GM19372 (cell line): Measurements from ENCODE around the gene ZNF532.

Experiments used
- ATAC-seq: cut with Tn5 transposase; IDR thresholded peaks from one replicate; pipeline ENCODE4 v1.9.1; 2021; ENCODE audit warnings: mild to moderate bottlenecking, low read depth, moderate library complexity; ENCODE audit not compliant: unreplicated experiment

The ZNF532 gene

GRCh38 chr18:58970943-58971790, 106.5 kb downstream of the ZNF532 start:
- ATAC-seq, result peak; percentile 78

- ATAC-seq, result no peak
Observed at GRCh38 chr18:58975296-58975695, 110.6 kb downstream of the ZNF532 start.

DNA sequence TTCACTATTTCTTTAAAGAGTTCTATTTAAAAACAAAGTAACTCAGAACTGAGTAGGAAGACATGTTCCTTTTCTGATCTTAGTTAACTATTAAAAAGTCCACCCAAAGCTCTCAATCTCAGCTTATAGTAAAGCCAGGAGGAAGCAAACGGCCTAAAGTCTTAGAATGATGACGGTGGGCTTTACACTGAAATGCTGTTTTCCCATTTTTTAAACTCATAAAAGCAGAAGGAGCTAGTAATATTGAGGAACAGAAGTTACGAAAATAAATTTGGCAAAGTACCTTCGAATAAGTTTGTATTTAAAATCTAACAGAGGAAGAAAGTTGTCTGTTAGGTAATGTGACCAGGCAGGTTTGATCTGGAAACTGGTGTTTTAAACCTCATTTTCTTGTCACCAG, 111.1 kb downstream of the ZNF532 start:
- ATAC-seq, result no peak

GRCh38 chr18:58977223-58977622, 112.5 kb downstream of the ZNF532 start:
- no peak for ATAC-seq

DNA sequence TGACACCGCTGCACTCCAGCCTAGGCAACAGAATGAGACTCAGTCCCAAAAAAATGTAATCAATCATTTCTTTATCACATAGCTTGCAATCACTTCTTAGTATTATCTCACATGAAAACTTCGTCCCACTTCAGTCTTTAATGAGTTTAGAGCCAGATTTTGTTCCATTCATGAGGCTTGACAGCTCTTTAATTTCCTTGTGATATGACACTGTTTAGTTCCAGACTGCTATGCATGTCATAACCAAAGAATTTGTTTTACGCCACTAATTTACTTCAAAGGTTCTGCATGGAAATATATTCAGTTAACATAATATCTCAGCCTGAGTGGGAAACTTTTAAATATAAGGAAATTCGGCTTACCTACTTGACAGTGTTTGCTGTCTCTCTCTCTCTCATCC, 113.1 kb downstream of the ZNF532 start:
- ATAC-seq, result no peak

- ATAC-seq, result no peak
Observed at GRCh38 chr18:58978916-58979315, 114.2 kb downstream of the ZNF532 start.

GRCh38 chr18:58979615-58980014, 114.9 kb downstream of the ZNF532 start:
- no peak for ATAC-seq

- ATAC-seq, result no peak
Observed at GRCh38 chr18:58980991-58981390, 116.3 kb downstream of the ZNF532 start.

DNA sequence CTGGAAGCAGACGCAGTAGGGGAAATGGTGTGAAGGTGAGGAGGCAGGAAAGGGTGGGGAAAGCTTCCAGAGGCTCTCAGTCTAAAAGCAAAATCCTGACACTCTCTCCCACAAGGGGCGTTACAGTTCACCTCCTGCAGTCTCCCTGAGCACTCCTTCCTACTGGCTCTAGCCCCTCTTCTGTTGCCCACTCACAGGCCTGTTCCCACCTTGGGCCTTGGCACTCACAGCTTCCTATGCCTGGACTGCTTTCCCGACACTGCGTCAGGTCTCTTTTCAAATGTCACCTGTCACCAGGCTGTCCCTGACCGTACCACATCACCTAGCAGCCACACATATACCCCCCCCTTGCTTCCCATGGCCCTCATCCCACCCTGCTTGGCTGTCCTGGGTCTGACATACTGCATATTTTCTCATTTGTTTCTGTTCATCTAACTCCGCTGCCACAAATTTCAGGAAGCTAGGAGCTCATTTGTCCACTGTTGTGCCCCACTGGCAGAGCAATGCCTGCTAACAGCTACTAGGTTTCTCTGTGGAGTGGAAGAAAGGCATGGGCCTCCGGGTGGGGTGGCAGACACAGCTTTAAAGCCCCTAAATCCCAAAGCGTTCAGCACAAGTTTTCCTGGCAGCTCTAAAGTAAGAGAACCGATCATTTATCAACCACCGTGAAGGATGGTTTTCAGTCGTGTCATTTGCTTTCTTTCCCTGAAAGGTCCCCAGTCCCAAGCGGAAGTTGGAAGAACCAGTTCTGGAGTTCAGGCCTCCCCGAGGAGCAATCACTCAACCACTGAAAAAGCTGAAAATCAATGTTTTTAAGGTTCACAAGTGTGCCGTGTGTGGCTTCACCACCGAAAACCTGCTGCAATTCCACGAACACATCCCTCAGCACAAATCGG, 118.8 kb downstream of the ZNF532 start:
- ATAC-seq, result no peak

- no peak for ATAC-seq
Observed at GRCh38 chr18:58988600-58988999, 123.9 kb downstream of the ZNF532 start.

DNA sequence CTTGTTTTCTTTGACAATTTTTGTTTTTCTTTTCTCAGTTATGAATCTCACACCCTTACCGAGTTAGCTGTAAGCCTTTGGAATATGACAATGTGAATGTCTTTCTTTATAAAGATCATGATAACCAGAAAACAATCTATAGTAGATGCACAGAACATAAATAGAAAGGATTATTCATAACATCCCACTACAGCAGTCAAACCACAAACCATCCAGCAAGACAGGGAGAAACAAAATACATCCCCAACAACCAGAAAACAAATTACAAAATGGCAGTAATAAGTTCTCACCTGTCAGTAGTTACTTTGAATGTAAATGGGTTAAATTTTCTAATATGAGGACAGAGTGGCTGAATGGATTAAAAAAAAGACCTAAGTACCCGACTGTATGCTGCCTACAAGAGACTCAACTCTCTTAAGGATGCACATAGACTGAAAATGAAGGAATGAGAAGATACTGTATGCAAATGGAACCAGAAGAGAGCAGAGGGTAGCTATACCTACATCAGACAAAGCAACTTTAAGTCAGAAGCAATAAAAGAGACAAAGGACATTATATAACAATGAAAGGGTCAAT, 124.6 kb downstream of the ZNF532 start:
- no peak for ATAC-seq

- ATAC-seq, result no peak
Observed at GRCh38 chr18:58990720-58991119, 126.0 kb downstream of the ZNF532 start.

- peak; percentile 67 for ATAC-seq
Observed at GRCh38 chr18:58991167-58991798, 126.6 kb downstream of the ZNF532 start.

- no peak for ATAC-seq
Observed at GRCh38 chr18:58992301-58993231, 127.9 kb downstream of the ZNF532 start.

DNA sequence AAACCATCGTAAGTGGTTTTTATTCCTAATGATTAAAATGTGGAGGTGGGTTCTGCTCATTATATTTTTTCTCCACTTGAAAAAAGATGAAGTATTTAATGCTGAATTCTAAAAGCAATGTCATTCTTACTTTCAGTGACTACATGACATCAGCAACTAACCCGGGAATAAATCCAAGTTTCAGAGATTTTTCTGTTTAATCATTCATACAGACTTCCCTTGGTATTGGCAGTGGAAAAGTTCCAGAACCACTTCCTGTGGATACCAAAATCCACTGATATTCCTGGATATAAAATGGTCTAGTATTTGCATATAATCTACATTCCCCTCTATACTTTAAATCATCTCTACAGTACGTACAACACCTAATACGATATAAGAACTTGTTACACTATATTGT, 128.6 kb downstream of the ZNF532 start:
- ATAC-seq, result no peak

GRCh38 chr18:58995663-58996062, 131.0 kb downstream of the ZNF532 start:
- no peak for ATAC-seq

DNA sequence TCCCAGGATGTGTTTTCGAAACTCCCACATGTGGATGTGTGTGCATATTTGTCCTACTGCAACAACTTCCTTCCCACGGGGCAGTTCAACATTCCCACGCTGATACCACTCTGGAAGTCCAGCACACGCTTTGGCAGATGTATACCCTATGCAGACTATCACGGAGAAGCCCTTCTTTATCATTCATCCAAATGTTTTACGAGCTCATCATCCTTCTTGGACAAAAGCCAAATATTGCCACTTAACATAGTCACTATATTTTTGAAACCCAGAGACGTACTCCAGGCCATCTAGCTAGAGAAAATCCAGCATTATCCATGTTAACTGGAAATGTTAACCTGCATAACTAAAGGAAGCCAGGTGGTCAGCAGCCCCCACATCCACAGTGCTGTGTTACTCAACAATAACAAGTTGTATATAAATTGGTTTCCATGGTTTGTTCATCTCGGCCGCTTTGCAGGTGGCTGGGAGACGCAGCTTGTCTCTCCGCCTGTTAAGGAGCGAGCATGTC, 131.5 kb downstream of the ZNF532 start:
- ATAC-seq, result no peak

DNA sequence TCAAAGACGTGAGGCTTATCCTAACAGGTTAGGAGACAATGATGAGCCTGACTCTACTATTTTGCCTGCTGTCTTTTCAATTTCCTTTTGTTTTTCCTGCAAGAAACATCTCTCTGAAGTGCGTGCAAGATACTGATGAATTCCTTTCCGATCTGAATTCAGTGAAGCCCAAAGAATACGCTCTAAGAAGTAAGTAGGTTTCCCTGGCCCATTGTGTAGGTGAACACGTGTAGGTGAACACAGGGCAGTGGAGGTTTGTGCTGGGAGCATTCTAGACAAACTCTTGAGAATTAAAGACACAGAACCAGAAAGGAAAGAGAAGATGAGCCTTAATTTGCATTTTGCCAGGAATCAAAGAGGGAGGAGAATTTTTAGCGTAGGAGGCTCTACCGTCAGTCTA, 132.0 kb downstream of the ZNF532 start:
- no peak for ATAC-seq

GRCh38 chr18:58997811-58998337, 133.2 kb downstream of the ZNF532 start:
- no peak for ATAC-seq
